Endodermal cell (in vitro differentiated cells): ENCODE results near the gene LMX1B. TPM values are rescaled to one million over a fixed set of nuclear protein-coding genes. Genes with fewer than 3 reads are reported as not detected.

Source experiments
- DNase-seq: peaks from one replicate; pipeline ENCODE4 v3.0.0-alpha.2; 2017
- H3K27ac ChIP-seq: 2 replicates; pipeline ENCODE4 v1.5.1; 2013; ENCODE audit warnings: mild to moderate bottlenecking, low read depth, low read length, moderate library complexity
- H3K27me3 ChIP-seq: 2 replicates; pipeline ENCODE4 v1.6.1; 2013; ENCODE audit warnings: mild to moderate bottlenecking, low read length, moderate library complexity; ENCODE audit not compliant: insufficient read depth, control insufficient read depth, poor library complexity, severe bottlenecking
- H3K36me3 ChIP-seq: 2 replicates; pipeline ENCODE4 v1.7.0; 2013; ENCODE audit warnings: mild to moderate bottlenecking, low read length, moderate library complexity; ENCODE audit not compliant: control insufficient read depth, insufficient read depth
- H3K4me1 ChIP-seq: one replicate; pipeline ENCODE4 v1.7.0; 2013; ENCODE audit warnings: low read length; ENCODE audit not compliant: control insufficient read depth, insufficient read depth
- H3K4me3 ChIP-seq: 2 replicates; pipeline ENCODE4 v1.5.1; 2013; ENCODE audit warnings: mild to moderate bottlenecking, low read length, moderate library complexity
- H3K9ac ChIP-seq: 2 replicates; pipeline ENCODE4 v1.6.1; 2013; ENCODE audit warnings: mild to moderate bottlenecking, low read length, moderate library complexity; ENCODE audit not compliant: poor library complexity, severe bottlenecking; ENCODE audit errors: extremely low read depth
- H3K9me3 ChIP-seq: 2 replicates; pipeline ENCODE4 v1.6.1; 2013; ENCODE audit warnings: mild to moderate bottlenecking, low read length, moderate library complexity; ENCODE audit not compliant: control insufficient read depth
- H3K27ac Mint-ChIP-seq: 2 replicates; pipeline ENCODE4 v1.8.0; 2020; ENCODE audit warnings: mixed read lengths
- H3K27me3 Mint-ChIP-seq: 2 replicates; pipeline ENCODE4 v1.8.0; 2021; ENCODE audit warnings: mild to moderate bottlenecking, mixed read lengths; ENCODE audit not compliant: insufficient read depth
- H3K36me3 Mint-ChIP-seq: 2 replicates; pipeline ENCODE4 v1.8.0; 2020; ENCODE audit warnings: low read depth, mixed read lengths
- H3K4me1 Mint-ChIP-seq: 2 replicates; pipeline ENCODE4 v1.8.0; 2020; ENCODE audit warnings: mixed read lengths
- H3K4me3 Mint-ChIP-seq: 2 replicates; pipeline ENCODE4 v1.8.0; 2020; ENCODE audit warnings: mild to moderate bottlenecking, moderate library complexity, mixed read lengths
- H3K9me3 Mint-ChIP-seq: 2 replicates; pipeline ENCODE4 v1.8.0; 2020; ENCODE audit warnings: mild to moderate bottlenecking, mixed read lengths
- WGBS, 2 experiments: methylation state at CpG; one replicate each; pipeline versions ENCODE4 v1.1.5 to v1.1.7; 2013; ENCODE audit warnings: missing lambda C conversion rate in 2 of 2, mixed read lengths in 1 of 2; ENCODE audit not compliant: insufficient coverage in 1 of 2, insufficient read length in 1 of 2; 5-methylcytosine and 5-hydroxymethylcytosine counted together
- long read RNA-seq, 4 experiments: library from polyadenylated mRNA in 2 of 4; library from RNA in 1 of 4; library from capped mRNA in 1 of 4; stranded (forward) in 3 of 4; unstranded in 1 of 4; transcript quantifications; one replicate each; pipeline ENCODE4 v2.0.0, GENCODE V29; 2020 to 2021; ENCODE audit warnings: inconsistent platforms in 1 of 4
- polyA plus RNA-seq, 2 experiments: library from polyadenylated mRNA; stranded (reverse); fragments of 50-300 nt; gene quantifications; one replicate each; pipeline ENCODE4 v1.2.3, GENCODE V29; 2013
- total RNA-seq, 2 donors: library from RNA; stranded (reverse); fragmentation: NEBNext Ultra II Directional in 1 of 2; extraction: Animal tissue kit (Norgen Biotek cat#: 25700) in 1 of 2; gene quantifications; 2 replicates in 1 of 2; 3 replicates in 1 of 2; pipeline ENCODE4 v1.2.1, GENCODE V29; 2021
- TF ChIP-seq, protein P1 (sequence below): fragments of 200-600 bp; sonication (generic); conservative IDR thresholded peaks from 2 replicates; pipeline ENCODE4 v1.5.0; 2021; ENCODE audit warnings: antibody characterized with exemption, mild to moderate bottlenecking

The LMX1B gene
- 10 to 100 TPM; 11.1 to 11.4 TPM for total RNA-seq
- polyA plus RNA-seq (2013, experiment 1 of 2): 15.4 TPM
- 14.7 TPM for polyA plus RNA-seq (2013, experiment 2 of 2)
- long read RNA-seq, experiment 1, partial matches to known transcripts: 0 of 2 reads
- long read RNA-seq, experiment 1, other reads (novel, unspliced or antisense): 2 of 2 reads
- long read RNA-seq, experiment 2, partial matches to known transcripts: 0 of 16 reads
- long read RNA-seq, experiment 2, other reads (novel, unspliced or antisense): 12 of 16 reads
- long read RNA-seq, experiment 3, partial matches to known transcripts: 0 of 8 reads
- long read RNA-seq, experiment 3, other reads (novel, unspliced or antisense): 6 of 8 reads
- long read RNA-seq, experiment 4: 0 reads

DNA sequence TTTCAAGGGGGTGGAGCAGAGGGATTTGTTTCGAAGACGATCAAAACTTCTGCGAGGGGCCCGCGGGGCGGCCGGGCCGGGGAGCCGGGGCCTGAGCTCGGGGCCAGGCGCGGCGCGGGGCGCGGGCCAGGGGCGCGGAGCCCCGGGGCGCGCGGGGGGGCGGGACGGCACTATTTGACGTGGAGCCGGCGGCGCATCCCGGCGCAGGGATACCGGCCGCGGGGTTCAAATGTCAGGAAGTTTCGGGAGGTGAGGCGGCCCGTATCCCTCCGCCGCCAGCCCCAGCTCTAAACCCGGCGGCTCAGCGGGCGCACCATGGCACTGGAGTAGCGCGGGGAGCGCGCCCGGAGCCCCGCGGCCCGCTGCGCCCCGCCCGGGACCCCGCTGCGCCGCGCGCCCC, at the start of gene LMX1B:
Gene LMX1B, plus strand, starts transcription at position 278 of the 400 bp plus-strand sequence. CDS start 522 bp downstream, outside the sequence.
- no peak within 1 kb of the TSS for H3K27ac ChIP-seq
- TF ChIP-seq, protein P1, sequence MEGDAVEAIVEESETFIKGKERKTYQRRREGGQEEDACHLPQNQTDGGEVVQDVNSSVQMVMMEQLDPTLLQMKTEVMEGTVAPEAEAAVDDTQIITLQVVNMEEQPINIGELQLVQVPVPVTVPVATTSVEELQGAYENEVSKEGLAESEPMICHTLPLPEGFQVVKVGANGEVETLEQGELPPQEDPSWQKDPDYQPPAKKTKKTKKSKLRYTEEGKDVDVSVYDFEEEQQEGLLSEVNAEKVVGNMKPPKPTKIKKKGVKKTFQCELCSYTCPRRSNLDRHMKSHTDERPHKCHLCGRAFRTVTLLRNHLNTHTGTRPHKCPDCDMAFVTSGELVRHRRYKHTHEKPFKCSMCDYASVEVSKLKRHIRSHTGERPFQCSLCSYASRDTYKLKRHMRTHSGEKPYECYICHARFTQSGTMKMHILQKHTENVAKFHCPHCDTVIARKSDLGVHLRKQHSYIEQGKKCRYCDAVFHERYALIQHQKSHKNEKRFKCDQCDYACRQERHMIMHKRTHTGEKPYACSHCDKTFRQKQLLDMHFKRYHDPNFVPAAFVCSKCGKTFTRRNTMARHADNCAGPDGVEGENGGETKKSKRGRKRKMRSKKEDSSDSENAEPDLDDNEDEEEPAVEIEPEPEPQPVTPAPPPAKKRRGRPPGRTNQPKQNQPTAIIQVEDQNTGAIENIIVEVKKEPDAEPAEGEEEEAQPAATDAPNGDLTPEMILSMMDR: no peak
- H3K27ac Mint-ChIP-seq: no peak within 1 kb of the TSS
- H3K4me3 Mint-ChIP-seq: peak within 1 kb of the TSS; percentile 73
- H3K4me1 Mint-ChIP-seq: peaks cover 41% of the 10 kb centered on the region
- H3K27me3 Mint-ChIP-seq: peaks cover 87% of the 10 kb centered on the region
- no peaks in the 10 kb centered on the region for H3K36me3 Mint-ChIP-seq
- H3K4me1 ChIP-seq: peaks cover 10% of the 10 kb centered on the region
- DNase-seq: peak; percentile 85
- no peaks in the 10 kb centered on the region for H3K9me3 ChIP-seq
- H3K9me3 Mint-ChIP-seq: no peaks in the 10 kb centered on the region
- peak within 1 kb of the TSS; percentile 25 for H3K9ac ChIP-seq
- H3K36me3 ChIP-seq: no peaks in the 10 kb centered on the region
- H3K27me3 ChIP-seq: peaks cover 92% of the 10 kb centered on the region
- peak within 1 kb of the TSS; percentile 89 for H3K4me3 ChIP-seq
- 0% methylated on average over 12 to 53 of the region's 58 CpGs for WGBS, 2 experiments

DNA sequence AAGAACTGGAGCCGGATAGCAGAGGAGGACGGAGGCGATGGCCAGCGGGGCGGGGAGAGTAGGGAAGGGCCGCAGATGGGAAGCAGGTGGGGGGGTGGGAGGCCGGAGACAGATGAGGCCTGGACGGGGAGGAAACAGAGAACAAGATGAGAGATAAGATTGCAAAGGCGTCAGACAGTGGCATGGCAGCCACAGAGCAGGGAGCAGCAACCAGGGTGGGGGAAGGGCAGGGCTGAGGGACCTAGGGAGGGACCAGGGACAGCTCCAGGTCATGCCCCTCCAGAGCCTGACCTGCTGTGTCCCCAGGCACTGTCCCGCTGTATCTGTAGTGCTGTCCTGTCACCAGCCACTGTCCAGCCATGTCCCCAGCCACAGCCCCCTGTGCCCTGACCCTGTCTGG, 49.6 kb upstream of the LMX1B start:
- Mint-ChIP-seq H3K36me3 (no peaks in the 10 kb centered on the region), H3K9me3 (no peaks in the 10 kb centered on the region), H3K4me3 (no peak overlapping the region), H3K27me3 (peaks cover 24% of the 10 kb centered on the region), H3K27ac (no peak overlapping the region), H3K4me1 (peaks cover 14% of the 10 kb centered on the region)
- peaks cover 16% of the 10 kb centered on the region for H3K4me1 ChIP-seq
- H3K27me3 ChIP-seq: no peaks in the 10 kb centered on the region
- no peak overlapping the region for H3K27ac ChIP-seq
- peak; percentile 90 for DNase-seq
- whole genome bisulfite sequencing, 2 experiments: 48 to 54% methylated on average over 9 to 10 of the region's 10 CpGs
- TF ChIP-seq, protein P1: no peak
- H3K4me3 ChIP-seq: peak overlapping the region; percentile 56
- H3K9me3 ChIP-seq: peaks cover 5% of the 10 kb centered on the region
- no peak overlapping the region for H3K9ac ChIP-seq
- H3K36me3 ChIP-seq: no peaks in the 10 kb centered on the region

DNA sequence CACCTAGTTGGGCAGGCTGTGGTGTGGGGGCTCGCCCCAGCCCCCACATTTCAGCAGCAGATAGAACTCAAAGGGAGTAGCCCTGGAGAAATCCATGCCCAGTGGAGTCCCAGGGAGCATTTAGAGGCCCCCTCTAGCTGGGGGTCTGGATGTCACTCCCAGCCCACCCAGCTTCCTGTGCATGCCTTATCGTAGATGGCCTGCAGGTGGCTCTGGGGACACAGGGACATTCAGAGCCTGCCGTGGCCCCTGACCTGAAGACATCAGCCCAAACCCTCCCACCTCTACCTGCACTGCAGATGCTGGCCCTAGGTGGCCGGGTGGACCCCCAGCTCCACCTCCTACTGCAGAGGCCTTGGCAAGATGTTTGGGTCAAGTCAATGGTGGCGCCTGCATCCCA, 49.0 kb upstream of the LMX1B start:
- Mint-ChIP-seq H3K27me3 (peaks cover 24% of the 10 kb centered on the region), H3K9me3 (no peaks in the 10 kb centered on the region), H3K4me3 (no peak overlapping the region), H3K4me1 (peaks cover 14% of the 10 kb centered on the region), H3K27ac (no peak overlapping the region), H3K36me3 (no peaks in the 10 kb centered on the region)
- TF ChIP-seq, protein P1: peak; percentile 78
- H3K27ac ChIP-seq: no peak overlapping the region
- H3K9me3 ChIP-seq: no peaks in the 10 kb centered on the region
- 67 to 78% methylated on average over 3 to 5 of the region's 5 CpGs for WGBS, 2 experiments
- peaks cover 16% of the 10 kb centered on the region for H3K4me1 ChIP-seq
- peak; percentile 80 for DNase-seq
- peak overlapping the region; percentile 56 for H3K4me3 ChIP-seq
- no peaks in the 10 kb centered on the region for H3K36me3 ChIP-seq
- no peaks in the 10 kb centered on the region for H3K27me3 ChIP-seq
- no peak overlapping the region for H3K9ac ChIP-seq
